H1 (cell line): ENCODE data around the gene NTRK2. TPM values are rescaled to one million over a fixed set of nuclear protein-coding genes. Genes with fewer than 3 reads are reported as not detected.

Source experiments
- CEBPB ChIP-seq: IDR thresholded peaks from 2 replicates; pipeline ENCODE4 v1.6.1; 2012; ENCODE audit warnings: low read depth, low read length
- HDAC6 ChIP-seq: IDR thresholded peaks from one replicate; pipeline ENCODE4 v1.7.1; 2012; ENCODE audit warnings: low read depth, mild to moderate bottlenecking, inconsistent platforms, low read length, moderate library complexity
- JUN ChIP-seq: IDR thresholded peaks from 2 replicates; pipeline ENCODE4 v1.6.1; 2011; ENCODE audit warnings: low read depth, mild to moderate bottlenecking, improper control_type of control experiment, low read length
- POLR2A ChIP-seq, 2 experiments: IDR thresholded peaks; 1 replicate in 1 of 2; 2 replicates in 1 of 2; pipeline ENCODE4 v1.6.1; 2011; ENCODE audit warnings: low read depth in 2 of 2, low read length in 2 of 2, mild to moderate bottlenecking in 2 of 2; ENCODE audit errors: control extremely low read depth in 1 of 2
- USF2 ChIP-seq: IDR thresholded peaks from 2 replicates; pipeline ENCODE4 v1.6.1; 2011; ENCODE audit warnings: low read length, improper control_type of control experiment
- polyA plus RNA-seq, 7 experiments: library from polyadenylated mRNA; depleted of rRNA in 3 of 7; stranded (reverse) in 5 of 7; unstranded in 2 of 7; fragments of >200 nt in 5 of 7; fragments of 200-250 nt in 2 of 7; gene quantifications; 1 replicate in 5 of 7; 2 replicates in 1 of 7; 4 replicates in 1 of 7; pipeline versions ENCODE4 v1.2.1 to v1.2.3, GENCODE V29; 2011 to 2013; ENCODE audit warnings: missing spikeins in 2 of 7, mixed read lengths in 2 of 7
- total RNA-seq: library from RNA; stranded (reverse); fragmentation: NEBNext Ultra II Directional; extraction: Animal tissue kit (Norgen Biotek cat#: 25700); gene quantifications from 2 replicates; pipeline ENCODE4 v1.2.1, GENCODE V29; 2021

Gene NTRK2
- total and polyA plus RNA-seq, 2 of the 8 experiments (the other 6 are each of a cell fraction or from before 2014, with no cell fraction given), result 0.03 to 0.04 TPM

DNA sequence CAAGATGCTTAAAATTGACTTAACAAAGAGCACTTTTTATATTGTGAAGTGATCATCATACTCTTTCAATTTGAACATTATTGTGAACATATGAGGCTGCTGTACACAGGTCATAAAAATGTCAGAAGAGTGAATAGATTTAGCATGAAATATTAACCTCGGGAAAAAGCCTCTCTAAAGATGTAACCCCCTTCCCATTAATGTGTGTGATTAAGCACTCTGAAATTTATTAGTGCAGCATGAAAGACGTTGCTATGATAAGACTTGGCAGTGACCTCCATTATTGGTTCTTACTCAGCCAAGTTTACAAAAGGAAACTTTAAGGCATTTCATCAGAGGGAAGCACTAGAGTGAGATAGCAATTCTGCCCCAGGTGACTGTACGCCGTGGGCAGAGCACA lies 326.5 kb downstream of the NTRK2 start (continued):
- no peak for TF ChIP-seq CEBPB
- no peak for TF ChIP-seq USF2
- no peak for TF ChIP-seq JUN
- TF ChIP-seq HDAC6, result no peak
- TF ChIP-seq POLR2A (IDR thresholded peaks at IDR 0.05; ENCODE audit: control extremely low read depth in 1 of 2, low read depth in 2 of 2, low read length in 2 of 2), result no peak
- TF ChIP-seq, all 59 proteins: peak for 0
